Esophagus muscularis mucosa (tissue), 3 donors: ENCODE results near the gene FIGNL2.

Experiments used
- CTCF ChIP-seq, 3 experiments: fragments of 200-600 bp in 2 of 3; fragments of 450-650 bp in 1 of 3; sonication (generic) in 2 of 3; IDR thresholded peaks; one replicate each; pipeline ENCODE4 v1.5.1; 2017 to 2019; ENCODE audit warnings: antibody characterized with exemption in 3 of 3, mild to moderate bottlenecking in 2 of 3, moderate library complexity in 1 of 3
- POLR2A ChIP-seq: fragments of 450-650 bp; IDR thresholded peaks from one replicate; pipeline ENCODE4 v1.6.1; 2017; ENCODE audit warnings: antibody characterized with exemption, moderate library complexity, mild to moderate bottlenecking, low read depth

- TF ChIP-seq CTCF (IDR thresholded peaks at IDR 0.05) (no peak), POLR2A (no peak)
These were observed 34.8 kb upstream of the FIGNL2 start for GRCh38 chr12:51883295-51883694.
